Smooth muscle cell of the umbilical artery (primary cell): ENCODE results near the gene EAF1. TPM values are rescaled to one million over a fixed set of nuclear protein-coding genes. Genes with fewer than 3 reads are reported as not detected.

ENCODE experiments used
- total RNA-seq: library from RNA; depleted of rRNA; stranded (reverse); fragments of >200 nt; gene quantifications from 2 replicates; pipeline ENCODE4 v1.2.3, GENCODE V29; 2014

Gene EAF1
- 25.4 and 26.1 TPM in 2 replicates for total RNA-seq

GRCh38 chr3:15427182-15427880 is at the start of gene EAF1, which contains the start of gene METTL6:
Gene EAF1, plus strand, starts transcription at chr3:15427598. Its CDS starts 182 bp downstream, at chr3:15427780.
Gene METTL6, minus strand, starts transcription at chr3:15427544. Its CDS starts 1,033 bp downstream, at chr3:15426511.

Other genes starting within 250 kb of the EAF1 start
- gene CAPN7, start 221.4 kb upstream of the EAF1 start, total RNA-seq, result 34.4 and 41.1 TPM in 2 replicates
- 15.7 and 18.5 TPM in 2 replicates for gene SH3BP5, start 95.0 kb upstream of the EAF1 start, total RNA-seq
- 27.1 and 34.7 TPM in 2 replicates for gene METTL6, start 54 bp upstream of the EAF1 start, total RNA-seq
- gene COLQ, start 94.1 kb downstream of the EAF1 start, total RNA-seq, result 0.23 and 0.30 TPM in 2 replicates
- gene HACL1, start 174.0 kb downstream of the EAF1 start, total RNA-seq, result 14.6 and 21.1 TPM in 2 replicates
- gene BTD, start 174.1 kb downstream of the EAF1 start, total RNA-seq, result 28.3 and 57.0 TPM in 2 replicates